GM12892 (cell line): ENCODE data around the gene FCMR.

Experiments used
- POLR2A ChIP-seq: IDR thresholded peaks from 2 replicates; pipeline ENCODE4 v1.6.1; 2011; ENCODE audit warnings: low read depth, low read length, control low read depth
- POLR2AphosphoS5 ChIP-seq: IDR thresholded peaks from 2 replicates; pipeline ENCODE4 v1.6.1; 2011; ENCODE audit warnings: low read depth, low read length, control low read depth

DNA sequence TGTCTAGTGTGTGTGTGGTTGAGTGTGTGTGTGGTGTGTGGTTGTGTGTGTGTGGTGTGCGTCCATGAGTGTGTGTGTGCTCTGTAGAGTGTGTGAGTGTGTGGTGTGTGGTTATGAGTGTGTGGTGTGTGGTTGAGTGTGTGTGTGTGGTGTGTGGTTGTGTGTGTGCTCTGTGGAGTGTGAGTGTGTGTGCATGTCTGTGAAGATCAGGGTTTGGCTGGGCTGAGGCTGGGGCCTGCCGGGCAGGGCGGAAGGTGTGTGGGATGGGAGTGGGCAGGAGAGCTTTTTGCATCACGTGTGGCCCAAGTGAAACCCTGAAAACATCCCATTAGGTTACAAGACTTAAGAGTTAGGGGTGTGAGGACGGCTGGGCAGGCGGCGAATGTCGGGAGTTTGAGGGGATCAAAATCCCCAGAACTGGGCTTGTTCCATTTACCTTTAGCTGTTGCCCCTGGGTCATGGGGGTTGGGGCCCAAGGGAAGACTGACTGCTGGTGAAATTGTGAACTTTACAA lies 2.9 kb upstream of the FCMR start:
- TF ChIP-seq POLR2A = no peak
- no peak for TF ChIP-seq POLR2AphosphoS5
